ENCODE measurements around the gene DHX30. TPM values are rescaled to one million over a fixed set of nuclear protein-coding genes. Genes with fewer than 3 reads are reported as not detected.
"Not testable (repeated sequence)": the region's sequence is repeated elsewhere in the genome, so short reads cannot be mapped to it uniquely, and the experiment has no call there.

The DHX30 gene
- polyA plus RNA-seq, 3 donors = 23.1 to 45.9 (median 24.6) TPM

GRCh38 chr3:47868306-47868705, 65.4 kb downstream of the DHX30 start:
- no peak overlapping the region for H3K27ac ChIP-seq (ENCODE audit: low read depth, low read length)
- 93 to 97% (median 94%) methylated on average over 2 of the region's 2 CpGs for WGBS, 3 donors

DNA sequence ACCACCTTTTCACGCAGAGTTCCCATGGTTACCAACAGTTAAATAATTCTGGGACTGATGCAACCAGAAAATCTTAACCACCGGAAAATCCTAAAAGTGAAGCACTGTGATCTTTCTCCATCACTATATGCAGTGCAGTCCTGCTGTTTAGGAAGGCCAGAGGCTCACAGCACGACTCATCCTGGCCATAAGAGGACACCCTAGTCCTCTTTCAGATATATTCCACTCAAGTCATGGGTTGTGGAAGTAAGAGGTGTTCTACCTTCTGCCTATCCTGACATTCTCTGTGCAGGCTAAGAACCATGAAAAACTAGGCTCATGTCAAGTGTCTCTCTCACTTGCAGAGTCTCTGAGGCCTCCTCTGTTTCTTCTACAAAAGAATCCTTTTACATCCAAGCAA, 67.2 kb downstream of the DHX30 start:
- WGBS, 3 donors = 91 to 98% (median 92%) methylated on average over 3 of the region's 3 CpGs
- H3K27ac ChIP-seq (ENCODE audit: low read depth, low read length) = no peak overlapping the region

- no peak overlapping the region for H3K27ac ChIP-seq (ENCODE audit: low read depth, low read length)
- WGBS, 3 donors = 89 to 95% (median 93%) methylated on average over 12 of the region's 12 CpGs
Measured at GRCh38 chr3:47870702-47871260, 67.8 kb downstream of the DHX30 start.

DNA sequence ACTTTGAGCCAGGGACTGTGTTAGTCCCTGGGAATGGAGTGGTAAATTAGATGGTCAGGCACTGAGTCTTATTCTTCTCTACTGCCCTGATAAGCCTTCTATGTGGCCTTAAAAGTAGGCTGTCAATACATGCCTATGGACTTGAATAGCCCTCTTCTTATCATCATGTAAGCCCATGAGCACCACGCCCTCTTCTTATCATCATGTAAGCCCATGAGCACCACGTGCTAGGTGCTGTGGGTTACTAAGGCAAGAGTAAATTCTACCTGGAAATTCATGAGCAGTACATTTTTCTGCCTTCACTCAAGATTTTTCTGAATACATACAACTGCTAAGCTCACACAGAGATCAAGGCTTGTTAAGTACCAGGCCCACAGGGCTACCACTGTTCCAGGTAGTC, 68.5 kb downstream of the DHX30 start:
- WGBS, 3 donors = 77 to 92% (median 89%) methylated on average over 2 of the region's 2 CpGs

GRCh38 chr3:47872916-47873315, 70.0 kb downstream of the DHX30 start:
- 74 to 84% (median 83%) methylated on average over 4 of the region's 4 CpGs for WGBS, 3 donors
- H3K27ac ChIP-seq (ENCODE audit: low read depth, low read length) = no peak overlapping the region

More for the DNA sequence above, 68.5 kb downstream of the DHX30 start:
- no peak overlapping the region for H3K27ac ChIP-seq (ENCODE audit: low read depth, low read length)

GRCh38 chr3:47874438-47874837, 71.5 kb downstream of the DHX30 start:
- no peak overlapping the region for H3K27ac ChIP-seq (ENCODE audit: low read depth, low read length)
- WGBS, 3 donors = 95 to 99% (median 95%) methylated on average over 2 of the region's 2 CpGs

DNA sequence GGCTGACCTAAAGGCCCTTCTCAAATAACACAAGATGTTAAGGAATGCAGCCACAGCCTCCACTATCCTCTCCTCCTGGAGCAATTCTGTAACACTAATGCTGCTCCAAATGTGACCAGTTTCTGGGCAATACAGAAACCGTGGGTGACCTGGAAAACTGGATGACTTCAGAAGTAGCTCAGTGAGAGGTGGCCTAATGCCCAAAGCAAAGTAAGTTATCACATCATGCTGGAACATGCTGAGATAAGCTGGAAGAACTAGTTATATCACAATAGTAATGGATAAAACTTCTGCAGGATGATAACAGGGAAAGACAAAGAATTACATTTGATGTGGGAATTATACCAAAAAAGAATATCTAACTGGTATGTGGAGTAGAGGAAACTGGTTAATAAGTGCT, 72.0 kb downstream of the DHX30 start:
- no peak overlapping the region for H3K27ac ChIP-seq (ENCODE audit: low read depth, low read length)
- 14 to 72% (median 72%) methylated on average over 1 of the region's 1 CpG for WGBS, 3 donors

DNA sequence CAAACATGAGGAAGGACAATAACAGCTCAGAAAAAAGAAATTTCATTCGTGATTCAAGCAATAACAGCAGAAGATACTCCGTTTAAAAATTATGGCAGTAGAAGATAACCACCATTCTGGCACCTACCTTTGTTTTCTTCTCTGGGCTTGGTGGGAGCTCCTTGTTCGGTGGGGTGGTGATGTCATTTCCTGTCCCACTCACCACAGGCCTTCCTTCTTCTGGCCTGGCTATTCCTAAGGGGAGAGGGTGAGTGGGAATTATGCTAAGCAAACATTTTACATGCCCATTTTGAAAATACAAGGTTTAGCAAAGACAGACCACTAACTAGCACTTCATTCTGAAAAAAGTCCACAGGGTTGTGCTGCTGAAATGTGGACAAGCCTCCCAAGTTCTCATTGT, 74.4 kb downstream of the DHX30 start:
- 60 to 89% (median 63%) methylated on average over 3 of the region's 3 CpGs for WGBS, 3 donors
- H3K27ac ChIP-seq (ENCODE audit: low read depth, low read length) = no peak overlapping the region

GRCh38 chr3:47877719-47878118, 74.8 kb downstream of the DHX30 start:
- H3K27ac ChIP-seq (ENCODE audit: low read depth, low read length) = no peak overlapping the region

GRCh38 chr3:47882338-47882737, 79.4 kb downstream of the DHX30 start:
- H3K27ac ChIP-seq (ENCODE audit: low read depth, low read length) = no peak overlapping the region
- 89 to 100% (median 98%) methylated on average over 2 of the region's 2 CpGs for WGBS, 3 donors

GRCh38 chr3:47884603-47885002, 81.7 kb downstream of the DHX30 start:
- no peak overlapping the region for H3K27ac ChIP-seq (ENCODE audit: low read depth, low read length)
- 58 to 88% (median 63%) methylated on average over 3 of the region's 3 CpGs for WGBS, 3 donors

- no peak overlapping the region for H3K27ac ChIP-seq (ENCODE audit: low read depth, low read length)
- WGBS, 3 donors = 97 to 100% (median 98%) methylated on average over 1 of the region's 1 CpG
Measured at GRCh38 chr3:47885168-47885567, 82.2 kb downstream of the DHX30 start.

GRCh38 chr3:47887991-47888390, 85.1 kb downstream of the DHX30 start:
- 83 to 96% (median 96%) methylated on average over 9 of the region's 9 CpGs for WGBS, 3 donors
- H3K27ac ChIP-seq (ENCODE audit: low read depth, low read length) = not testable (repeated sequence)

- H3K27ac ChIP-seq (ENCODE audit: low read depth, low read length) = no peak overlapping the region
- 82 to 92% (median 86%) methylated on average over 4 of the region's 4 CpGs for WGBS, 3 donors
Measured at GRCh38 chr3:47888986-47889757, 86.2 kb downstream of the DHX30 start.

DNA sequence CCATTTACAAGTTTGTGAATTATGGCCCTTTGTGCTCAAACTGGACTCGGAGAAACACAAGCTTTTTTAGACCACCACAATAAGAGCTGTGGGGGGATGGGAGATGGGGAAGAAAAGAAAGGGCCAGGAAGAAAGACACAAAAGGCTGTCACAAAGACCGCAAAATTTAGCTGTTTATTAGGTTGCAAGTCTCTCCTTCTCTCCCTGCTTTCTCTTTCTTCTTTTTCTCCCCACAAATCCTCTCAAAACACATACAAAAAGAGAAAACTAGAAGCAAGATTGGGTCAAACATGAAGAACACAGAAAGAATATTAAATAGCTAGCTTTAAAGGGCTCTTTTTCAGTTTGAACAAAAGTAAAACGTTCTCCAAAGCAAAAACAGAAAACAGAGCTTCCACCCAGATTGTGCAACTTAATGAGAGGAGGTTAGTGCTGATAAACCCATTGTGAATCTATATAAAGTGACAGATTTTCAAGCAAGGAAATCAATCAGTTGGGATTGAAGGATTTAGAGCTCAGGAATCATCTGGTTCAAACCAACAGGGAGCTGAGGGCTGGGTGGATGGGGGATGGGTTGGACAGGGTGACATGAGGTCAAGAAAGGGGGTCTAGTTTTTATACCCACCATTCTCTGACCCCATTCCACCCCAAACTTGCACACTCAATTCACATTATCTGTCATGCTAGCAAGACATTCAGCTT, 87.3 kb downstream of the DHX30 start:
- WGBS, 3 donors = 51 to 69% (median 58%) methylated on average over 3 of the region's 3 CpGs
- no peak overlapping the region for H3K27ac ChIP-seq (ENCODE audit: low read depth, low read length)

- no peak overlapping the region for H3K27ac ChIP-seq (ENCODE audit: low read depth, low read length)
- WGBS, 3 donors = 46 to 72% (median 55%) methylated on average over 10 of the region's 10 CpGs
Measured at GRCh38 chr3:47890828-47891612, 88.1 kb downstream of the DHX30 start.

- 87 to 95% (median 93%) methylated on average over 3 of the region's 3 CpGs for WGBS, 3 donors
Measured at GRCh38 chr3:47891613-47892005, 88.7 kb downstream of the DHX30 start.

DNA sequence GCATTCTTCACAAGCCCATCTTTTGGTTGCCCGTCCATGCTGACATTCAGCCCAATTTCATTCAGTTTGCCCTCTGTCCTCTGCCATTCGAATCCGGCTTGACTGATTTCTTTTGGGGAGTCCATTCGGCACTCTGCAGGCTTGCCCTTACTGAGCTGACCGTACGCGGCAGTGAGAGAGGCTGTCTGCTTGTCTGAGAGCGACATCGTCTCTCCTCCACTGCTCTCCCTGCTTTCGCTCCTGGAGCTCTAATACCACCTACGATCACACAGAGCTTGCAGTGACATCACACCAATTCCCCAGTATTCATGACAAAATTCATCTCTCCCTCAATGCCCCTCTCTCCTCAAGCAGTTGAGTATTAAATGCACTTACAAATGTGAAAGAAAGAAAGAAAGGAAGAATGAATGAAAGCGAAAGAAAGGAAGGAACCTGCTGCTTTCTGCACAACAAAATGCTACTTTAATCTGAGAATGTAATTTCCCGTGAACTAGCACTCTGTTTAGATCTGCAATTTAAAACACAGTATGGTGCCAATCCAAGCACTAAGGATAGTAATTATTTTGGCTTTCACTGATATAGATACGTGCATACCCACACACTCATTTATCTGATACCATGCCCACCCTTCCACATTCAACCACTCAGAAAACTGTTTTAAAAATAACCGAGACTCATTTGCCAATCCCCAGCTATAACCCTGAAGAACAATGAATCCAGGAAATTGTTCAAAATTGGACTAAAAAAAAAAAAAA, 89.5 kb downstream of the DHX30 start:
- 90 to 93% (median 92%) methylated on average over 15 of the region's 15 CpGs for WGBS, 3 donors
- no peak overlapping the region for H3K27ac ChIP-seq (ENCODE audit: low read depth, low read length)

More at GRCh38 chr3:47891613-47892005, 88.7 kb downstream of the DHX30 start:
- H3K27ac ChIP-seq (ENCODE audit: low read depth, low read length) = no peak overlapping the region
